Thymus (tissue), 11 donors: ENCODE data around the gene NSUN2. TPM values are rescaled to one million over a fixed set of nuclear protein-coding genes. Genes with fewer than 3 reads are reported as not detected.
"Not testable (repeated sequence)": the region's sequence is repeated elsewhere in the genome, so short reads cannot be mapped to it uniquely, and the experiment has no call there.

ENCODE experiments used
- DNase-seq, 9 donors: peaks; one replicate each; pipeline ENCODE4 v3.0.0-alpha.2; 2013; ENCODE audit warnings: low spot score in 9 of 9, low read depth in 6 of 9, missing footprints in 1 of 9
- H3K27ac ChIP-seq, 2 donors: one replicate each; pipeline ENCODE4 v1.5.1; 2013; ENCODE audit warnings: control low read depth in 1 of 2, low read depth in 1 of 2, low read length in 1 of 2, mild to moderate bottlenecking in 1 of 2, moderate library complexity in 1 of 2
- H3K27me3 ChIP-seq, 2 donors: one replicate each; pipeline ENCODE4 v1.5.1; 2013; ENCODE audit warnings: low read length in 1 of 2; ENCODE audit not compliant: control insufficient read depth in 2 of 2, insufficient read depth in 1 of 2
- H3K36me3 ChIP-seq, 2 donors: one replicate each; pipeline ENCODE4 v1.5.1; 2013; ENCODE audit warnings: low read length in 1 of 2, mild to moderate bottlenecking in 1 of 2, moderate library complexity in 1 of 2; ENCODE audit not compliant: control insufficient read depth in 2 of 2, insufficient read depth in 2 of 2
- H3K4me1 ChIP-seq, 2 donors: one replicate each; pipeline ENCODE4 v1.5.1; 2013; ENCODE audit warnings: low read length in 2 of 2; ENCODE audit not compliant: control insufficient read depth in 2 of 2, insufficient read depth in 2 of 2
- H3K4me3 ChIP-seq, 2 donors: one replicate each; pipeline ENCODE4 v1.5.1; 2013; ENCODE audit warnings: low read length in 2 of 2, control low read depth in 1 of 2, mild to moderate bottlenecking in 1 of 2
- H3K9me3 ChIP-seq, 2 donors: one replicate each; pipeline ENCODE4 v1.5.1; 2013; ENCODE audit warnings: low read length in 1 of 2, mild to moderate bottlenecking in 1 of 2; ENCODE audit not compliant: control insufficient read depth in 2 of 2, insufficient read depth in 1 of 2
- WGBS: extraction: QIAGEN DNeasy Blood & Tissue Kit; methylation state at CpG from one replicate; pipeline ENCODE4 v1.1.7; 2013; 5-methylcytosine and 5-hydroxymethylcytosine counted together
- polyA plus RNA-seq: library from polyadenylated mRNA; stranded (reverse); fragments of 200-250 nt; gene quantifications from one replicate; pipeline ENCODE4 v1.2.3, GENCODE V29; 2013
- total RNA-seq: library from RNA; stranded (reverse); fragments of 120-200 nt; gene quantifications from one replicate; pipeline ENCODE4 v1.2.4, GENCODE V29; 2013
- donor health status: healthy.

NSUN2 gene
- total and polyA plus RNA-seq, 2 donors, result 43.9 to 68.1 TPM

- Histone ChIP-seq H3K9me3 (peaks cover 2 to 3% of the 10 kb centered on the region in 2 donors), H3K4me1 (no peaks in the 10 kb centered on the region), H3K27me3 (no peaks in the 10 kb centered on the region), H3K4me3 (no peak overlapping the region), H3K27ac (no peak overlapping the region), H3K36me3 (peaks cover 14 to 15% of the 10 kb centered on the region in 2 donors)
- 97% methylated on average over 8 of the region's 8 CpGs for WGBS
- DNase-seq, result no peak
Measured at GRCh38 chr5:6655432-6655831, 22.6 kb upstream of the NSUN2 start.

GRCh38 chr5:6652025-6652424 lies 19.2 kb upstream of the NSUN2 start:
- no peak overlapping the region for H3K27ac ChIP-seq
- WGBS, result 92% methylated on average over 6 of the region's 6 CpGs
- no peaks in the 10 kb centered on the region for H3K4me1 ChIP-seq
- peaks cover 2 to 10% of the 10 kb centered on the region in 2 donors for H3K9me3 ChIP-seq
- DNase-seq, result no peak
- H3K27me3 ChIP-seq, result no peaks in the 10 kb centered on the region
- peaks cover 7 to 10% of the 10 kb centered on the region in 2 donors for H3K36me3 ChIP-seq
- H3K4me3 ChIP-seq, result no peak overlapping the region

- no peaks in the 10 kb centered on the region for H3K27me3 ChIP-seq
- no peaks in the 10 kb centered on the region for H3K4me1 ChIP-seq
- no peak overlapping the region for H3K27ac ChIP-seq
- H3K4me3 ChIP-seq, result no peak overlapping the region
- WGBS, result 99% methylated on average over 9 of the region's 9 CpGs
- no peak for DNase-seq
- H3K9me3 ChIP-seq, result peaks cover 0 to 10% of the 10 kb centered on the region in 2 donors
- peaks cover 0 to 4% of the 10 kb centered on the region in 2 donors for H3K36me3 ChIP-seq
Measured at GRCh38 chr5:6649681-6650080, 16.8 kb upstream of the NSUN2 start.

- H3K4me3 ChIP-seq, result no peak overlapping the region
- peaks cover 0 to 4% of the 10 kb centered on the region in 2 donors for H3K36me3 ChIP-seq
- DNase-seq, result no peak
- H3K9me3 ChIP-seq, result peaks cover 0 to 10% of the 10 kb centered on the region in 2 donors
- 87% methylated on average over 10 of the region's 10 CpGs for WGBS
- H3K4me1 ChIP-seq, result no peaks in the 10 kb centered on the region
- H3K27me3 ChIP-seq, result no peaks in the 10 kb centered on the region
- H3K27ac ChIP-seq, result no peak overlapping the region
Measured at GRCh38 chr5:6649186-6649585, 16.3 kb upstream of the NSUN2 start.

GRCh38 chr5:6645571-6646362 lies 12.9 kb upstream of the NSUN2 start:
- 95% methylated on average over 11 of the region's 11 CpGs for WGBS
- not testable (repeated sequence) for H3K4me3 ChIP-seq, DNase-seq

GRCh38 chr5:6644794-6645241 lies 12.0 kb upstream of the NSUN2 start:
- Histone ChIP-seq H3K4me3 (no peak overlapping the region), H3K27ac (no peak overlapping the region), H3K36me3 (no peaks in the 10 kb centered on the region), H3K27me3 (no peaks in the 10 kb centered on the region), H3K4me1 (no peaks in the 10 kb centered on the region), H3K9me3 (peaks cover 0 to 7% of the 10 kb centered on the region in 2 donors)
- no peak for DNase-seq
- WGBS, result 97% methylated on average over 6 of the region's 6 CpGs

More at GRCh38 chr5:6645571-6646362, 12.9 kb upstream of the NSUN2 start:
- H3K27ac ChIP-seq, H3K36me3 ChIP-seq, H3K4me1 ChIP-seq, H3K27me3 ChIP-seq, H3K9me3 ChIP-seq: not testable (repeated sequence)

- DNase-seq, result no peak
- H3K4me1 ChIP-seq, result no peaks in the 10 kb centered on the region
- no peaks in the 10 kb centered on the region for H3K36me3 ChIP-seq
- H3K9me3 ChIP-seq, result no peaks in the 10 kb centered on the region
- 92% methylated on average over 1 of the region's 1 CpG for WGBS
- no peak overlapping the region for H3K27ac ChIP-seq
- H3K27me3 ChIP-seq, result no peaks in the 10 kb centered on the region
- H3K4me3 ChIP-seq, result no peak overlapping the region
Measured at GRCh38 chr5:6642655-6643054, 9.8 kb upstream of the NSUN2 start.

GRCh38 chr5:6638236-6638635 lies 5.4 kb upstream of the NSUN2 start:
- Histone ChIP-seq H3K4me1 (peaks cover 7 to 13% of the 10 kb centered on the region in 2 donors), H3K27ac (no peak overlapping the region)
- WGBS, result 96% methylated on average over 4 of the region's 4 CpGs

GRCh38 chr5:6637590-6637989 lies 4.7 kb upstream of the NSUN2 start:
- Histone ChIP-seq H3K4me1 (peaks cover 7 to 13% of the 10 kb centered on the region in 2 donors), H3K4me3 (no peak overlapping the region), H3K27me3 (peaks cover 0 to 10% of the 10 kb centered on the region in 2 donors), H3K9me3 (no peaks in the 10 kb centered on the region), H3K27ac (no peak overlapping the region), H3K36me3 (no peaks in the 10 kb centered on the region)
- DNase-seq, result no peak
- 98% methylated on average over 6 of the region's 6 CpGs for WGBS

More at GRCh38 chr5:6638236-6638635, 5.4 kb upstream of the NSUN2 start:
- Histone ChIP-seq H3K36me3 (no peaks in the 10 kb centered on the region), H3K9me3 (no peaks in the 10 kb centered on the region), H3K27me3 (peaks cover 0 to 10% of the 10 kb centered on the region in 2 donors), H3K4me3 (no peak overlapping the region)
- no peak for DNase-seq
